ENCODE data around the gene CNTNAP5.

- TF ChIP-seq ZNF274 (IDR thresholded peaks at IDR 0.05; ENCODE audit: low read depth, low read length) (no peak), YY1 (IDR thresholded peaks at IDR 0.05; ENCODE audit: insufficient read depth, insufficient read length) (no peak), SUZ12 (IDR thresholded peaks at IDR 0.05; ENCODE audit: extremely low read depth, insufficient read depth, insufficient read length) (no peak)
Observed at GRCh38 chr2:124664363-124664762, 639.3 kb downstream of the CNTNAP5 start.
